HG02840 (cell line): ENCODE data around the gene TNNI3K.

ENCODE experiments used
- ATAC-seq: cut with Tn5 transposase; IDR thresholded peaks from one replicate; pipeline ENCODE4 v1.9.1; 2021; ENCODE audit warnings: mild to moderate bottlenecking, moderate library complexity, moderate number of reproducible peaks; ENCODE audit not compliant: unreplicated experiment, low FRiP score

TNNI3K gene

GRCh38 chr1:74534241-74534640, 299.1 kb downstream of the TNNI3K start:
- ATAC-seq = no peak

GRCh38 chr1:74545821-74546220, 310.6 kb downstream of the TNNI3K start:
- ATAC-seq = no peak

- ATAC-seq = no peak
Measured at GRCh38 chr1:74548961-74549750, 314.0 kb downstream of the TNNI3K start.

- ATAC-seq = no peak
Measured at GRCh38 chr1:74549932-74550331, 314.7 kb downstream of the TNNI3K start.

- no peak for ATAC-seq
Measured at GRCh38 chr1:74570797-74571492, 335.8 kb downstream of the TNNI3K start.

- no peak for ATAC-seq
Measured at GRCh38 chr1:74571493-74571800, 336.3 kb downstream of the TNNI3K start.

- no peak for ATAC-seq
Measured at GRCh38 chr1:74571891-74572290, 336.7 kb downstream of the TNNI3K start.

GRCh38 chr1:74578101-74578500, 342.9 kb downstream of the TNNI3K start:
- ATAC-seq = no peak

- ATAC-seq = peak; percentile 99
Measured at GRCh38 chr1:74579425-74579824, 344.2 kb downstream of the TNNI3K start.

GRCh38 chr1:74583397-74583796, 348.2 kb downstream of the TNNI3K start:
- ATAC-seq = no peak

GRCh38 chr1:74584185-74584584, 349.0 kb downstream of the TNNI3K start:
- ATAC-seq = no peak

GRCh38 chr1:74586253-74586897, 351.2 kb downstream of the TNNI3K start:
- ATAC-seq = no peak

GRCh38 chr1:74587888-74588287, 352.7 kb downstream of the TNNI3K start:
- ATAC-seq = no peak

GRCh38 chr1:74590288-74590687, 355.1 kb downstream of the TNNI3K start:
- no peak for ATAC-seq

GRCh38 chr1:74591949-74592348, 356.8 kb downstream of the TNNI3K start:
- ATAC-seq = no peak

GRCh38 chr1:74592580-74593355, 357.6 kb downstream of the TNNI3K start:
- ATAC-seq = no peak
